C4-2B (cell line): ENCODE results near the gene PABPC5.

Experiments
- CTCF ChIP-seq: fragments of 450-650 bp; conservative IDR thresholded peaks from 2 replicates; pipeline ENCODE4 v1.5.1; 2017; ENCODE audit warnings: mild to moderate bottlenecking
- ZFX ChIP-seq: fragments of 450-650 bp; IDR thresholded peaks from 2 replicates; pipeline ENCODE4 v1.6.1; 2017

GRCh38 chrX:91414713-91415112 lies 19.9 kb upstream of the PABPC5 start:
- TF ChIP-seq CTCF = peak; percentile 53
- TF ChIP-seq ZFX = no peak
